HG03575 (cell line): ENCODE measurements around the gene SAYSD1.
A peak's percentile ranks its signal among the peaks of the same experiment; 100 is the strongest.
"Not testable (repeated sequence)": the region's sequence is repeated elsewhere in the genome, so short reads cannot be mapped to it uniquely, and the experiment has no call there.

Source experiments
- ATAC-seq: cut with Tn5 transposase; IDR thresholded peaks from one replicate; pipeline ENCODE4 v1.9.1; 2021; ENCODE audit not compliant: unreplicated experiment, insufficient number of reproducible peaks, low FRiP score; ENCODE audit errors: extremely low read depth

Gene SAYSD1

DNA sequence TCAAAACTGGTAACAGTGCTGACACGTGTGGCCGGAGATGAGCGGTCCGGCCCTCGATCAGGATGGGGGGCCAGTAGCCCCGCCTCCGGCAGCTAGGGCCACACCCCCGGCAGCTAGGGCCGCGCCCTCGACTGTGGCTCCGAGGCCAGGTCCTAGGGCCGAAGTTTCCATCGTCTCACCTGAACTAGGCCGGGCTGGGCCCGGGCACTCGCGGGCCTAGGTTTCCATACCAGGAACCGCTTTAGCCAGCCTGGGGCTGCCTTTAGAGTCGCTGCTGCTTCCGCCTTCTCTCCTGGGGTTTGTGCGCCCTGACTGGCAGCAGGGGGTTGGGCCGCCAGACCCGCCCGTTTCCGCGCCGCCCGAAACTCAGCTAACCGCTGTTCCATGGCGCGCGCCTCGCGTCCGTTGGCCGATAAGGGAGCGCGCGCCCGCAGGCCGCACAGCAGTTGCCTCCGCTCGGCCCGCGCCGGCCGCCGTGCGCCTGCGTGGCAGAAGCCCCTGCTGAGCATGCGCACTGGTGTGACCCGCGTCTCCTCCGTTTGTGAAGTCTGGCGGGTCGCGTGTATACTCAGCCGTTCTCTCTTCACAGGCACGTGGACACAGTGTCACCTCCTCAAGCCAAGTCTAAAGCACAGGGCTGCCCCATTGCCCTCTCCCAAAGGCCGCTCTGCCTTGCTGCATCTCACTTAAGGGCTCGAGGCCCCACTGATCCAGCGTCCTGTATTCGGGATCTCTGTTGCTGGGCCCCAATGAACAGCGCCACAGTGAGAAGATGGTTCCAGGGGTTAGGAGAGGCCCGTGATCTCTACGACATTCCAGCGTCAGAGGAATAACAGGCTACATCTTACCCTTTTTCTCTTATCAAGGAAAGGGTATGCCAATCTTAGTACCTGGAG, at the start of gene SAYSD1:
SAYSD1 (minus strand) TSS at position 483 of the 896 bp plus-strand sequence; CDS start at position 386, 97 bp downstream.
- peak; percentile 72 for ATAC-seq

- ATAC-seq = no peak
Observed at GRCh38 chr6:39157511-39157910, 42.5 kb upstream of the SAYSD1 start.

GRCh38 chr6:39156801-39157200, 41.8 kb upstream of the SAYSD1 start:
- no peak for ATAC-seq

- ATAC-seq = no peak
Observed at GRCh38 chr6:39154705-39155104, 39.7 kb upstream of the SAYSD1 start.

DNA sequence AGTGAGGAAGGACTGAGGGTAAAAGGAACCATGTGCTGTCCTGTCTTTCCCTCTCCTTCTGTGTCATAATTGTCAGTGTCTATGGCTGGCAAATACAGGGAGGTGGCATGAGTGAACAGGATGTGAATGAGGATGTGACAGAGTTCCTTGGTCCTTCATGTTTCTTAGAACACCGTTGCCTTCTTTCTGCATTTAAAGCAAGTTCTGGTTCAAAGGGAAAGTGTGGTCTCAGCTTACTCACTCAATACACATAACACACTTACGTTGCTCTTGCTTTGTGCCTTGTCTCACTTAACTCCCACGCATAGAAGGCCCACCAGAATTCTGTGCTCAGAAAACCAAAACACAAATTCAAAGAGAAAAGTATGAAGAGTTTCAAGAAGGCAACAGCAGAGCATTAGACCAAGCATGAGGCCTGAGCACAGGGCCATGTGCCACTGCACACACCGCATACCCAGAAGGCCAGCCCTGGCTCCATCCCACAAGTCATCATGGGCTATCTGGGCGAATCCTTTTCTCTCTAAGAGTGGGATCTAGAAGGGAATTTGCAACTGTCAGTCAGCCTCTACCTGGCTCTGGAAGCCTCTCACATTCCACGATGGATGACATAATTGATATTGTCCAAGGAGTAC, 38.9 kb upstream of the SAYSD1 start:
- no peak for ATAC-seq

DNA sequence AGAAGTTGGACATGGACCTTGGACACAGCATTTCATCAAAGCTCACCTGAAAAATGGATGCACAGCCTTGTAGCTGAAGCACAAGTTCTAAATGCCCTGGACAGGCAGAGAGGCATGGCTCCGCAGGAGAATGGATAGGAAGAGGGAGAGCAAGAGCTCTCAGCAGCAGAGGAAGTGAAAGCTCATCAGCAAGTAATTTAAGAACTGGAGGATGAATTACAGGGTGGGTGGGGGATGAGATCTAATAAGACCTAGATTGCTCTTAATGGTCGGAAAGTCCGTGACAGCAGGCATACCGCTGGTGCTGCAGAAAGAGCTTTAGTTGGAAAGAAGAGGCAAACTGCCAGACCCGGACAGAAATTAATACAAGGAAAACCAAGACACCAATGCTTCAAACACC, 37.3 kb upstream of the SAYSD1 start:
- no peak for ATAC-seq

- ATAC-seq = no peak
Observed at GRCh38 chr6:39151211-39151610, 36.2 kb upstream of the SAYSD1 start.

- no peak for ATAC-seq
Observed at GRCh38 chr6:39144481-39145173, 29.6 kb upstream of the SAYSD1 start.

DNA sequence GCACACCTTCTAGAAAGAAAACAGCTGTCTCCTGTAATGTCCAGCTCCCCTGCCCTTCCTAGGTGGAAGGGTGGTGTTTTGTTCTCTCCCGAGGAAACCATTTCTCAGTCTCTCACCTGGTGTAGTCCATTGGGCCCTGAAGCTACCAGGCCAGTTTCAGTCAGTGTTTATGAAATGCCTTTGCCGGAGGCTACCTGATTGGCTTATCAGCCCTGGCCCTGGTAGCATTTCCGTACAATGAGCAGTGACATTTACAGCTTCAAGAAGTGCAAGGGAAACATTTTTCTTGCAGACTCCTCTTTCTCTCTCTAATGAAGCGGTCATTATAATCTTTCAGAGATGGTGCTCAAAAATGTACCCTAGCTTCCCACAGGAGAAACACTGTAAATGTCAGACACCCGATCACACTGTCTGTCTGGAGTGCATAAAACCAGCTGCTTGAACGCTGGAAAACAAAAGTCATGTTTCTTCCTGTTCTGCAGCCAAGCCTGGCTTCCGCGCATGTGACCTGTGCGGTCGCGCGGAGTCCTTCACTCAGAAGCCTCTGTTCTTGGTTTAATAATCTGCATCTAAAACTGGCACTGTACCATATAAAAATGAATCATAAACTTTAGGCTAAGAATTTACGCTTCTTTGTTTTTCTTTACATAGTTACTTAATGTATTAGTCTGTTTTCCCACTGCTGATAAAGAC, 28.4 kb upstream of the SAYSD1 start:
- ATAC-seq = no peak

DNA sequence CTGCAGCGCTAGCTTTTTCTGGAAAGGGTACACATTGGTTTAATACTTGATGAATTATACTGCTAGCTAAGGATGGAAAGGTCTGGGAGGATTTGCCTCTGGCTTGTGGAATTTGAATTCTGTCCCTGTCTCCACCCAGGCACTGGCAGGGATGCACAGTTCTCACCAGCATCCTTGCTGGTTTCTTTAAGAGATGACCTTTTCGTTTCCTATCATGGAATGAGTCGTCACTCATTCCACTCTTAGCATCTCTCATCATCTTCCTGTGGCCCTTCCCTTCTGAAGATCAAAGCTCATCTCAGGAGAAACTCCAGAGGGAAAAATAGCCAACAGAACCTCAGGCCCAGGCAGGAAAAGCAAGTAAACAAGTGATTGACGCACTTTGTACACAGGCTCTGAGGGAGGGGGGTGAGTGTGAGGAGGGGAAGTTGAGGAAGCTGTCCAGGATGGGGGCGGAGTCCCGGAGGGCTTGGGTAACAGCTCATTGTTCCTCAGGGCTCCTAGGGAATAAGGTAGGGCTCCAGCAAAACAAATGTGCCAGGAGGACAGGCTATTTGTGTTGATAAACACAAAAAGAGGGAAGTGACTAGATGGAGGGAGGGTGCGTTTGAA, 25.7 kb upstream of the SAYSD1 start:
- ATAC-seq = no peak

GRCh38 chr6:39137245-39137644, 22.3 kb upstream of the SAYSD1 start:
- ATAC-seq = no peak

- not testable (repeated sequence) for ATAC-seq
Observed at GRCh38 chr6:39136207-39136606, 21.2 kb upstream of the SAYSD1 start.

DNA sequence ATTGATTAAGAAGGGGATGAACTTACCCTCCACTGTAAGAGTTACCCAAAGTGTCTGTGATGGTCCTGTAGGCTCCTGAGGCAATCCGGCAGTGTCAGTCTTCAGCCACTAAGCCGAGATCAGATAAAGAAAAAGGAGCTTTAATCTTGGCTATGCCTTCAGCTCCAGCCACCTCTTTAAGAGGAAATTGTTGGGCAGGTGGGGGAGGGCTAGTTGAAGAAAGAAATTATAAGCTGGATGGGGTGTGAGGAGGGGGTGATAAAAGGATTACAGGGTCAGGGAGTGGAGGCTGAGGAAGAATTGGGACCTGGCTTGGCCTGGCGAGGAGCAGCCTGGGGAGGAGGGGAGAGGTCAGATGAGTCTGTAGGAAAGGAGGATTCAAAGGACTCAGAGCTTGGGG, 19.8 kb upstream of the SAYSD1 start:
- ATAC-seq = not testable (repeated sequence)

DNA sequence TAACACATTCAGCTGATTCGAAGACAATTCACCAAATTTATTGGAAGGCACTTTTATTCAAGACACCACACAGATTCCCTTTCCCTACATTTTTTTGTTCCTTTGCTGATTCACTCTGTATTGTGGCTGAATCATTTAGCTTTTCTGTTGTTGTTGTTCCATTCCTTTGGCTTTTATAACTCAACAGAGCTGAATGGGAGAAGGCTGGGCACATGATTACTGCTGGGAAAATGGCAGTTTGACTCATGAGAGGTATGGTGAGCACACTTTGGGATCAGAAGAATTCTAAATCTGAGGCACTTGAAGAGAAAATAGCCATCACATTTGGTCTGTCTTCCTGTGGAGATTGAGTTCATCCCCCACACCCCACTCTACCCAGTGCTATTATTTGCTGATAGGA, 15.7 kb upstream of the SAYSD1 start:
- ATAC-seq = no peak

- no peak for ATAC-seq
Observed at GRCh38 chr6:39128832-39129231, 13.8 kb upstream of the SAYSD1 start.

GRCh38 chr6:39128106-39128505, 13.1 kb upstream of the SAYSD1 start:
- ATAC-seq = no peak

DNA sequence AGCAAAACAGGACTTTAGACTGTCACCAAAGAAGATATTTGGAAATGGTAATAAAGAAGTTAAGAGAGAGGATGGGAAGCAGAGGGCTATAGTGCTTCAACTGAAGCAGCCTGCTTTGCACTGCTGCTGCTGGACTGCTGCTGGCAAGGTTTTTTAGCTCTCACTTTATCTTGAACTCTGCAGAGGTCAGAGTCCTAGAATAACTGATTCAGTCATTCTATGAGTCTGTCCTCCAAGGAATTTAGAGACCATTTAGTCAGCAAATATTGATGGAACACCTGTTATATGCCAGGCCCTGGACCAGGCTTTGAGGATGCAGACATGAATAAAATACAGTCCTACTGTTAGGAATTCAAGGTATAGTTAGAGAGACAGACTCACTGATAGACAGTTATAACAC, 9.1 kb upstream of the SAYSD1 start:
- no peak for ATAC-seq

GRCh38 chr6:39118921-39119320, 3.9 kb upstream of the SAYSD1 start:
- no peak for ATAC-seq

GRCh38 chr6:39114388-39114703, 640 bp downstream of the SAYSD1 start:
- ATAC-seq = peak; percentile 22
